ENCODE data around the gene ARPC5.
A peak's percentile ranks its signal among the peaks of the same experiment; 100 is the strongest.

The ARPC5 gene

DNA sequence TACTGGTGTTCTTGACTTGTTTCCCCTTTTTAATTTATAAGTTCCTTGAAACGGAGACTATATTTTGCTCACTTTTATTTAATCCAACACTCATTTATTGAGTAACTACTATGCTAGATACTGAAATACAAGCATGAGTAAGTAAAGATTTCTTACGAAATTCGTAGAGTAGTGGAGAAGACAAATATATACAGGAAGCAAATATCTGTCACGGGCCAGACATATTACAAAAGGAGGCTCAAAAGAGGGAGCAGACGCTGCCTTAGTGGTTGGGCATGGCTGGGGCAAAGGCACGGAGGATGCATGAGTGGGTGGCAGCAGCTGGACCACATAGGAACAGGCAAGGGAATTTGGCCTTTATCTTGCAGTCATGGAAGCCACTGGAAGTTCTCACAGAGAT, 52.1 kb downstream of the ARPC5 start:
- no peak overlapping the region for H3K4me3 ChIP-seq (ENCODE audit: low read length)
- DNase-seq (ENCODE audit: low read depth): peak; percentile 34
- no peak for TF ChIP-seq CTCF (IDR thresholded peaks at IDR 0.05; ENCODE audit: insufficient read depth, low read depth, low read length, missing control alignments)

DNA sequence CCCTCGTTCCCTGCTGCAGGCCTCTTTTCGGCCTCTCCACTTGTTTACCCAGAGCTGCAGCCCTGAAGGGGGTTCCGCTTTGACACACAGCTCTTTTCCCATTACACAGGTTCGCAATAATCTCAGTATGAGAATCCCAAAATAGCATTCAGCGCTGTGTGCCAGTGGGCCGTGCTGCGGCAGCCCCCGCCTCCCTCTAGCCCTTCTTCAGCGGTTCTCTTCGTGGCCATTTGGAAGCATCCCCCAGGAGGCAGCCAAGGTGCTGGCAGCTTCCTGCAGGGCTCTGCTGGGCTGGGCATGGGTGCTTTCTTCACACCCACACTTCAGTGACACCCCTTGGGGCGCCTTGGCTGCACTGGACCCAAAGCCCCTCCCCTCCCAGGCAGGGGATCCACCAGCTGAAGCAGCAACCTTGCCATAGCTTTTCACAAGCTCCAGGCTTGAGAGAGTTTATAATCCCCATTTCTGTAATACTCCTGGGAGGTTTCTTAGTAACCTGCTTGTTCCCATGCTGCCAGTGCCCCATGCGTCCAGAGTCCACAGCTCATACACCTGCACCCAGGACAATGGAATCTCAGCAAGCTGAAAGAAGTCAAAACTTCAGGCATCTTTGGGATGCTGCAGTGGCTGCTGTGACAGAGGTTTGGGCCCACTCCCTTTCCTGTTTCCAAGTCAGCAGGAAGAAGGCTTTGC, 53.4 kb downstream of the ARPC5 start:
- no peak overlapping the region for H3K4me3 ChIP-seq (ENCODE audit: low read length)
- no peak for DNase-seq (ENCODE audit: low read depth)
- TF ChIP-seq CTCF (IDR thresholded peaks at IDR 0.05; ENCODE audit: insufficient read depth, low read depth, low read length, missing control alignments): no peak

- TF ChIP-seq CTCF (IDR thresholded peaks at IDR 0.05; ENCODE audit: insufficient read depth, low read depth, low read length, missing control alignments): peak; percentile 37
- DNase-seq (ENCODE audit: low read depth): peak; percentile 43
- H3K4me3 ChIP-seq (ENCODE audit: low read length): no peak overlapping the region
Observed at GRCh38 chr1:183580281-183580682, 55.3 kb downstream of the ARPC5 start.

- DNase-seq (ENCODE audit: low read depth): no peak
- no peak overlapping the region for H3K4me3 ChIP-seq (ENCODE audit: low read length)
- no peak for TF ChIP-seq CTCF (IDR thresholded peaks at IDR 0.05; ENCODE audit: insufficient read depth, low read depth, low read length, missing control alignments)
Observed at GRCh38 chr1:183578856-183579255, 56.7 kb downstream of the ARPC5 start.

DNA sequence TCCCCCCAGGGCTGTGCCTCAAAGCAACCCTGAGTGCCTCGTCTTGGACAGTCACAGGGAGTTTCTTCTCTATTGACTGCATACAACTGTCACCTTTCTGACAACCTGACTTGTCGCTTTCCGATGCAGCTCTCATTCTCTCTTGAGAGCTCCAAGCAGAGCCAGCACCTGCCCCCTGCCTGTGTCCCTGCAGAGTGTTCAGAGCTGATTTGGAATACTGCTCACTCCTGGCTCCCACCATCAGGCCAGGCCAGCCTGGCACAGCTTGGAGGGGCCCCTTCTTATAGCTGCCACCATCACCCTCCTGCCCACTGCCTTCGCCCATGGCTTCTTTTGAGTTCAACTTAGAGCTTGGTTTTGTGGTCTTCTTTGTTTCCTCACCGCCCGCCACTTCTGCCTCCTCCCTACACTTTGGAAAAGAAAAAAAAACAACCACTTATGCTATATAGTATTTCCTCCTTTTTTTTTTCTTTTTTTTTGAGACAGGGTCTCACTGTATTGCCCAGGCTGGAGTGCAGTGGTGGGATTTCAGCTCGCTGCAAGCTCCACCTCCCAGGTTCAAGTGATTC, 57.6 kb downstream of the ARPC5 start:
- TF ChIP-seq CTCF (IDR thresholded peaks at IDR 0.05; ENCODE audit: insufficient read depth, low read depth, low read length, missing control alignments): no peak
- no peak for DNase-seq (ENCODE audit: low read depth)
- H3K4me3 ChIP-seq (ENCODE audit: low read length): no peak overlapping the region

DNA sequence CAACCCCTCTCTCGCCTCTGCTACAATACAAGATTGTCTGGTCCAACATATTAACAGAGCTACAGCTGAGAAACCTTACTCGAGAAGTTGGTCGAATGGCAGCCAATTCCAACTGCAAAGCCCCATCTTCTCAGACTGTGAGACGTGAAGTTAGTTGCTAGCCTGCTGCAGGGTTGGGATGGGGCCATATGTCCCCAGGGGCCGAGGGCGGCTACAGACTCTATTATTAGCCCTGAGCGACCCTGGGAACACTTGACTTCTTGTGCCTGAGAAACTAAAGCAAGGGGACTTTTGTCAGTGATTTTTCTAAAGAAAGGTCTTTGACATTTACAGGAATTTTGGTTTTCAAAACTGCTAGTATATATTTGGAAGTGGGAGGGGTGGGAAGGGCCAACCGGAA, 59.0 kb downstream of the ARPC5 start:
- TF ChIP-seq CTCF (IDR thresholded peaks at IDR 0.05; ENCODE audit: insufficient read depth, low read depth, low read length, missing control alignments): no peak
- DNase-seq (ENCODE audit: low read depth): no peak
- H3K4me3 ChIP-seq (ENCODE audit: low read length): no peak overlapping the region

DNA sequence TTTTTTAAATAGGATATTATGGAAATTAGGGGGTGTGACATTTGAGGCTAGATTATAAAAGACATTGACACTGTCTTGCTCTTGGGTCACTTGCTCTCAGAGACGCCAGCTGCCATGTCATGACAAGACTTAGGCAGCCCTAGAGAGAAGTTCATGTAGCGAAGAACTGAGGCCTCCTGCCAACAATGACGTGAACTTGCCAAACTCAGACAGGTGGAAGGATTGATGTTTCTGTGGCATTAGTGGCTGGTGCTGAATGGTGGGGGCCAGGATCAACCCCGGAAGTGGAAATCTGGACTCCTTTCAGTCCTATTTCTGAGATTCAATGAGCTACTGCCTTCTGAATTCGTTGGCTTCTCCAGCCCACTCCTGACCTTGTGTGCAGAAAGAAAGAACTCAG, 60.0 kb downstream of the ARPC5 start:
- no peak for TF ChIP-seq CTCF (IDR thresholded peaks at IDR 0.05; ENCODE audit: insufficient read depth, low read depth, low read length, missing control alignments)
- no peak for DNase-seq (ENCODE audit: low read depth)
- no peak overlapping the region for H3K4me3 ChIP-seq (ENCODE audit: low read length)

Data from epithelial cell of esophagus (primary cell).